OCI-LY1 (cell line): Measurements from ENCODE around the gene GNAS-AS1.

ENCODE experiments used
- H2AFZ ChIP-seq: fragments of 200-600 bp; sonication (generic), shearing (Covaris generic); 2 replicates; pipeline ENCODE4 v1.6.0; 2014; ENCODE audit warnings: antibody characterized with exemption, mild to moderate bottlenecking, low read length
- H3F3A ChIP-seq: fragments of 200-600 bp; sonication (generic), shearing (Covaris generic); 2 replicates; pipeline ENCODE4 v1.6.0; 2014; ENCODE audit warnings: mild to moderate bottlenecking, antibody characterized with exemption, low read length, moderate library complexity; ENCODE audit not compliant: insufficient read depth
- H3K27ac ChIP-seq: fragments of 200-600 bp; sonication (generic); 2 replicates; pipeline ENCODE4 v1.5.1; 2014; ENCODE audit warnings: low read length, mixed run types, mild to moderate bottlenecking, low read depth; ENCODE audit not compliant: poor library complexity, severe bottlenecking
- H3K27me3 ChIP-seq: fragments of 200-600 bp; sonication (generic); 2 replicates; pipeline ENCODE4 v1.6.0; 2014; ENCODE audit warnings: antibody characterized with exemption, mild to moderate bottlenecking, low read length, moderate library complexity; ENCODE audit not compliant: insufficient read depth
- H3K36me3 ChIP-seq: fragments of 200-600 bp; sonication (generic); 2 replicates; pipeline ENCODE4 v1.6.1; 2014; ENCODE audit warnings: mild to moderate bottlenecking, antibody characterized with exemption, low read length, moderate library complexity, mixed read lengths; ENCODE audit not compliant: insufficient read depth
- H3K4me1 ChIP-seq: fragments of 200-600 bp; sonication (generic); 2 replicates; pipeline ENCODE4 v1.5.1; 2014; ENCODE audit warnings: mild to moderate bottlenecking, low read length, moderate library complexity; ENCODE audit not compliant: insufficient read depth, severe bottlenecking
- H3K4me2 ChIP-seq: fragments of 200-600 bp; sonication (generic), shearing (Covaris generic); 2 replicates; pipeline ENCODE4 v1.6.1; 2014; ENCODE audit warnings: low read length
- H3K4me3 ChIP-seq: fragments of 200-600 bp; sonication (generic); 2 replicates; pipeline ENCODE4 v1.5.1; 2014; ENCODE audit warnings: low read length, low read depth, mild to moderate bottlenecking, mixed read lengths; ENCODE audit not compliant: poor library complexity, severe bottlenecking
- H3K79me2 ChIP-seq: fragments of 200-600 bp; shearing (Covaris generic); 2 replicates; pipeline ENCODE4 v1.6.1; 2016; ENCODE audit warnings: mixed run types, low read length, mixed read lengths; ENCODE audit not compliant: insufficient read depth
- H3K9ac ChIP-seq: fragments of 200-600 bp; sonication (generic), shearing (Covaris generic); 2 replicates; pipeline ENCODE4 v1.6.1; 2014; ENCODE audit warnings: mild to moderate bottlenecking, low read length, mixed read lengths
- H3K9me2 ChIP-seq: fragments of 200-600 bp; sonication (generic), shearing (Covaris generic); 2 replicates; pipeline ENCODE4 v1.6.1; 2014; ENCODE audit warnings: low read depth, mild to moderate bottlenecking, low read length, mixed read lengths
- H3K9me3 ChIP-seq: fragments of 200-600 bp; shearing (Covaris generic); 2 replicates; pipeline ENCODE4 v1.6.1; 2014; ENCODE audit warnings: low read length, mixed read lengths
- H4K20me1 ChIP-seq: fragments of 200-600 bp; sonication (generic), shearing (Covaris generic); 2 replicates; pipeline ENCODE4 v1.6.0; 2016; ENCODE audit warnings: mild to moderate bottlenecking, low read length; ENCODE audit not compliant: insufficient read depth
- CTCF ChIP-seq: fragments of 200-600 bp; sonication (generic), shearing (Covaris generic); IDR thresholded peaks from 2 replicates; pipeline ENCODE4 v1.5.1; 2017; ENCODE audit warnings: mild to moderate bottlenecking, antibody characterized with exemption, low read length, moderate library complexity, mixed read lengths
- EZH2 ChIP-seq: fragments of 200-600 bp; sonication (generic), shearing (Covaris generic); IDR thresholded peaks from 2 replicates; pipeline ENCODE4 v1.8.0; 2017; ENCODE audit warnings: borderline replicate concordance, mixed run types, mild to moderate bottlenecking, antibody characterized with exemption, low read length, moderate library complexity, mixed read lengths

Gene GNAS-AS1

GRCh38 chr20:58892932-58893224 lies 42.2 kb upstream of the GNAS-AS1 start:
- TF ChIP-seq CTCF = no peak
- TF ChIP-seq EZH2 = no peak
- Histone ChIP-seq H3K27ac (peak overlapping the region; percentile 90), H3K4me2 (peak overlapping the region; percentile 86), H3K27me3 (no peaks in the 10 kb centered on the region), H3K36me3 (peaks cover 29% of the 10 kb centered on the region; the same call in 1 of the 2 replicates), H3K4me1 (peaks cover 56% of the 10 kb centered on the region), H3K4me3 (peak overlapping the region; percentile 75), H4K20me1 (no peaks in the 10 kb centered on the region), H3F3A (0 out of 2 replicates have a peak, but pooled peaks cover 2% of the 10 kb centered on the region), H3K79me2 (peaks cover 57% of the 10 kb centered on the region), H2AFZ (no peak overlapping the region), H3K9ac (peak overlapping the region; percentile 84), H3K9me3 (no peaks in the 10 kb centered on the region), H3K9me2 (no peaks in the 10 kb centered on the region)

DNA sequence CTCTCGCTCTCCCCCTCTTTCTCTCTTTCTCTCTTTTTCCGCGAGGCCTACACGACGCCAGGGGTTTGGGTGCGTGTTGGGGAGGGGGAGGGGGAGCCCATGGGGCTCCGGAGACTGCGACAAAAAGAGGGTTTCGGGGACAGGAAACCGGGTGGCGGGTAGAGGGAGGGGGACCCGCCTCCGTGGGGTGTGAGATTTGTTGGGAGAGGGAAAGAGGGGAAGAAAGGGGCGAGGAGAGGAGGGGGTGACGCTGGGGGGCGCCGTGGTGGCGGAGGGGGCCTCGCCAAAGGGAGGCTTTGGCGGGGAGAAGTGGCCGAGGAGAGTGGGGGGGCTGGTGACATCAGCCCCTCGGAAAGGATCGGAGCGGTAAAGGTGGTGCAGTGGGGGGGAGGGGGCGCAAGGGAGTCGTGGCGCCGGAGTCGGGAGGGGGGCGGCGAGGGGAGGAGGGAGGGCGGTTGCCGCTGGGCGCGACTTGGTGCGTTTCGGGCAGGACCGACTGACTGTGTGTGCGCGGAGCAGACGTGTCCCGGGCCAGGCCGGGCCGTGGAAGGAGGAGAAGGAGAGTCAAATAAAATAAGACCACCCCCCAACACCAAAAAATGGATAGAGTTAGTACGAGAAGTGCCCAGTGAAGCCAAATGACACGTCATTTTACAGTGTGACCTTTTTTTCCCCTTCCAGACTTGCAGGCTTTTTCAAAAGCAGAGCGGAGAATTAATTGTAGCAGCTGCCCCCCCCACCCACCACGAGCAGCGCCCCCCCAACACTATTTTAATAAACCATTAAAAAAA lies 41.6 kb upstream of the GNAS-AS1 start:
- H3K9ac ChIP-seq = peak overlapping the region; percentile 84
- peak overlapping the region; percentile 75 for H3K4me3 ChIP-seq
- H3K36me3 ChIP-seq = peaks cover 24% of the 10 kb centered on the region; the same call in 1 of the 2 replicates
- no peaks in the 10 kb centered on the region for H3K9me3 ChIP-seq
- no peak overlapping the region for H2AFZ ChIP-seq
- H3K4me1 ChIP-seq = peaks cover 56% of the 10 kb centered on the region
- H3K27me3 ChIP-seq = no peaks in the 10 kb centered on the region
- H3K4me2 ChIP-seq = peak overlapping the region; percentile 86
- H3K79me2 ChIP-seq = peaks cover 52% of the 10 kb centered on the region
- H4K20me1 ChIP-seq = no peaks in the 10 kb centered on the region
- peak; percentile 40; the same call in 1 of the 2 replicates for TF ChIP-seq CTCF
- TF ChIP-seq EZH2 = no peak
- H3K27ac ChIP-seq = peak overlapping the region; percentile 90
- H3F3A ChIP-seq = 0 out of 2 replicates have a peak, but pooled peaks cover 4% of the 10 kb centered on the region
- no peaks in the 10 kb centered on the region for H3K9me2 ChIP-seq

DNA sequence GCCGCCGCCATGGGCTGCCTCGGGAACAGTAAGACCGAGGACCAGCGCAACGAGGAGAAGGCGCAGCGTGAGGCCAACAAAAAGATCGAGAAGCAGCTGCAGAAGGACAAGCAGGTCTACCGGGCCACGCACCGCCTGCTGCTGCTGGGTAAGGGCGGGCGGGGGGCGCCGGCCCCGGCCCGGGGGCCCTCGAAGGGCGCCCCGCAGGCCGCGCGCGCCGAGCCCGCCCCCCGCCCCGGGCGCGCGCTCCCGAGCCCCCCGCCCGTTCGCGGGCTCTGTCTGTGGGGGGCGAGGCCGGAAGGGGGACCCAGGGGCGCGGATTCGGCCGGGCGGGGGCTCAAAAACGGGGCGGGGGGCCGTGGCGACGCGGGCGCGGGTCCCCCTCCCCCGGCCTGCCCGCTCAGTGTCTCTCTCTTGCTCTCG lies 41.0 kb upstream of the GNAS-AS1 start:
- H3K9ac ChIP-seq = peak overlapping the region; percentile 84
- peak overlapping the region; percentile 75 for H3K4me3 ChIP-seq
- H3K4me1 ChIP-seq = peaks cover 51% of the 10 kb centered on the region
- peak overlapping the region; percentile 54 for H3K4me2 ChIP-seq
- peak overlapping the region; percentile 90 for H3K27ac ChIP-seq
- no peaks in the 10 kb centered on the region for H4K20me1 ChIP-seq
- H3K27me3 ChIP-seq = no peaks in the 10 kb centered on the region
- H2AFZ ChIP-seq = no peak overlapping the region
- H3K9me2 ChIP-seq = no peaks in the 10 kb centered on the region
- no peak for TF ChIP-seq EZH2
- no peak for TF ChIP-seq CTCF
- peaks cover 18% of the 10 kb centered on the region; the same call in 1 of the 2 replicates for H3K36me3 ChIP-seq
- H3F3A ChIP-seq = 0 out of 2 replicates have a peak, but pooled peaks cover 4% of the 10 kb centered on the region
- H3K79me2 ChIP-seq = peaks cover 46% of the 10 kb centered on the region
- no peaks in the 10 kb centered on the region for H3K9me3 ChIP-seq
